Measurements from ENCODE around the gene GJD3. TPM values are rescaled to one million over a fixed set of nuclear protein-coding genes. Genes with fewer than 3 reads are reported as not detected.

Gene GJD3
- total RNA-seq, 1 experiment from 2014 or later: 0.71 TPM

GRCh38 chr17:40326832-40327199, 37.7 kb downstream of the GJD3 start:
- Mint-ChIP-seq H3K27me3 (ENCODE audit: unreplicated experiment) (no peaks in the 10 kb centered on the region), H3K4me1 (ENCODE audit: low read depth, unreplicated experiment) (peaks cover 93% of the 10 kb centered on the region), H3K36me3 (ENCODE audit: insufficient read depth, unreplicated experiment) (peaks cover 43% of the 10 kb centered on the region), H3K27ac (ENCODE audit: unreplicated experiment) (no peak overlapping the region), H3K9me3 (ENCODE audit: low read depth, unreplicated experiment) (no peaks in the 10 kb centered on the region), H3K4me3 (ENCODE audit: low read depth, unreplicated experiment) (no peak overlapping the region)
- DNase-seq: no peak
- no TSS peak for BruUV-seq (replicated peaks)
- TF ChIP-seq CTCF (IDR thresholded peaks at IDR 0.05; ENCODE audit: unreplicated experiment): no peak
- CTCF ChIA-PET: interaction anchor here (0.5 to 36.5 kb wide), 7 partner anchors 15 to 289 kb away, joined by 3 to 1520 read pairs (median 6); partner anchors contain the start of genes GJD3, RARA and TOP2A
- intact Hi-C loops (cut with micrococcal nuclease; ENCODE audit: unreplicated experiment): no loop called here

GRCh38 chr17:40326014-40326831, 38.3 kb downstream of the GJD3 start:
- peaks cover 43% of the 10 kb centered on the region for H3K36me3 Mint-ChIP-seq (ENCODE audit: insufficient read depth, unreplicated experiment)
- no peak for DNase-seq
- BruUV-seq (replicated peaks): no TSS peak
- no peaks in the 10 kb centered on the region for H3K27me3 Mint-ChIP-seq (ENCODE audit: unreplicated experiment)
- no peaks in the 10 kb centered on the region for H3K9me3 Mint-ChIP-seq (ENCODE audit: low read depth, unreplicated experiment)
- no peak overlapping the region for H3K4me3 Mint-ChIP-seq (ENCODE audit: low read depth, unreplicated experiment)
- peaks cover 93% of the 10 kb centered on the region for H3K4me1 Mint-ChIP-seq (ENCODE audit: low read depth, unreplicated experiment)
- intact Hi-C loops (cut with micrococcal nuclease; ENCODE audit: unreplicated experiment): no loop called here
- CTCF ChIA-PET: interaction anchor here (0.6 to 36.5 kb wide), 9 partner anchors 14 to 702 kb away, joined by 3 to 1520 read pairs (median 4); partner anchors contain the start of genes GJD3, MSL1 and RARA
- no peak for TF ChIP-seq CTCF (IDR thresholded peaks at IDR 0.05; ENCODE audit: unreplicated experiment)
- peak overlapping the region; percentile 8 for H3K27ac Mint-ChIP-seq (ENCODE audit: unreplicated experiment)

- TF ChIP-seq CTCF (IDR thresholded peaks at IDR 0.05; ENCODE audit: unreplicated experiment): no peak
- H3K36me3 Mint-ChIP-seq (ENCODE audit: insufficient read depth, unreplicated experiment): peaks cover 46% of the 10 kb centered on the region
- H3K4me3 Mint-ChIP-seq (ENCODE audit: low read depth, unreplicated experiment): no peak overlapping the region
- H3K27me3 Mint-ChIP-seq (ENCODE audit: unreplicated experiment): no peaks in the 10 kb centered on the region
- no TSS peak for BruUV-seq (replicated peaks)
- peak overlapping the region; percentile 8 for H3K27ac Mint-ChIP-seq (ENCODE audit: unreplicated experiment)
- no peak for DNase-seq
- CTCF ChIA-PET: interaction anchor here (0.6 to 36.5 kb wide), 8 partner anchors 13 to 701 kb away, joined by 3 to 1520 read pairs (median 6); partner anchors contain the start of genes GJD3, MSL1 and RARA
- no peaks in the 10 kb centered on the region for H3K9me3 Mint-ChIP-seq (ENCODE audit: low read depth, unreplicated experiment)
- H3K4me1 Mint-ChIP-seq (ENCODE audit: low read depth, unreplicated experiment): peaks cover 91% of the 10 kb centered on the region
- intact Hi-C loops (cut with micrococcal nuclease; ENCODE audit: unreplicated experiment): no loop called here
These were observed 39.2 kb downstream of the GJD3 start for GRCh38 chr17:40325156-40326013.

Measured in Calu3 (cell line).